ENCODE data around the gene GABRB1. TPM values are rescaled to one million over a fixed set of nuclear protein-coding genes. Genes with fewer than 3 reads are reported as not detected.

GABRB1 gene
- polyA plus RNA-seq, 2 donors, result not detected

- no peaks in the 10 kb centered on the region for H3K9me3 ChIP-seq (ENCODE audit: control insufficient read depth in 2 of 2, insufficient read depth in 1 of 2, low read depth in 1 of 2, low read length in 1 of 2)
- no peaks in the 10 kb centered on the region for H3K4me1 ChIP-seq (ENCODE audit: control insufficient read depth in 2 of 2, insufficient read depth in 2 of 2, low read length in 1 of 2)
- no peak overlapping the region for H3K27ac ChIP-seq (ENCODE audit: low read depth in 2 of 2, low read length in 1 of 2)
- no peaks in the 10 kb centered on the region for H3K27me3 ChIP-seq (ENCODE audit: control insufficient read depth in 1 of 2, insufficient read depth in 2 of 2, low read length in 2 of 2)
- H3K36me3 ChIP-seq (ENCODE audit: control insufficient read depth in 2 of 2, insufficient read depth in 2 of 2, low read length in 1 of 2), result no peaks in the 10 kb centered on the region
- 81% methylated on average over 1 of the region's 1 CpG for WGBS, 2 donors
- H3K4me3 ChIP-seq (ENCODE audit: low read depth in 1 of 2, low read length in 2 of 2), result no peak overlapping the region
Measured at GRCh38 chr4:47095884-47096283, 64.5 kb downstream of the GABRB1 start.

DNA sequence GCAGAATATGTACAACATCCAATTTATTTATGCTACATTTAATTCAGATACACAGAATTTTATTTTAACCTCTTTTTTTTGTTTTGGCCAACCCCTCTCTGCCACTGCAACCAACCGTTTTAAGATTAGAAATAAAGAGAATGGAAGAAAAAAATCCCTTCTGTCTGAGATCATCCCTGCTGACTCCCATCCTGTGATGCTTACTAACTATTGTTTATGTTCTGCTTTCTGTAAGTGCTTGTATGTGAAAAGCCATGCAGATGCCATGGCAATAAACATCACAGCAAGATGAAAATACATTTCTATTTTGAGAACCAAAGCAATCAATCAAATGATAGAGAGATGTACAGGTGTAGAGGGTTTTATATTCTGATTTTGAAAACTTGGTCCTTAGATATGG, 70.1 kb downstream of the GABRB1 start:
- no peaks in the 10 kb centered on the region for H3K27me3 ChIP-seq (ENCODE audit: control insufficient read depth in 1 of 2, insufficient read depth in 2 of 2, low read length in 2 of 2)
- H3K9me3 ChIP-seq (ENCODE audit: control insufficient read depth in 2 of 2, insufficient read depth in 1 of 2, low read depth in 1 of 2, low read length in 1 of 2), result no peaks in the 10 kb centered on the region
- H3K27ac ChIP-seq (ENCODE audit: low read depth in 2 of 2, low read length in 1 of 2), result no peak overlapping the region
- 37 to 50% methylated on average over 1 of the region's 1 CpG for WGBS, 2 donors
- H3K4me1 ChIP-seq (ENCODE audit: control insufficient read depth in 2 of 2, insufficient read depth in 2 of 2, low read length in 1 of 2), result no peaks in the 10 kb centered on the region
- H3K4me3 ChIP-seq (ENCODE audit: low read depth in 1 of 2, low read length in 2 of 2), result no peak overlapping the region
- H3K36me3 ChIP-seq (ENCODE audit: control insufficient read depth in 2 of 2, insufficient read depth in 2 of 2, low read length in 1 of 2), result no peaks in the 10 kb centered on the region

GRCh38 chr4:47104986-47105385, 73.6 kb downstream of the GABRB1 start:
- H3K9me3 ChIP-seq (ENCODE audit: control insufficient read depth in 2 of 2, insufficient read depth in 1 of 2, low read depth in 1 of 2, low read length in 1 of 2), result no peaks in the 10 kb centered on the region
- WGBS, 2 donors, result 62 to 81% methylated on average over 1 of the region's 1 CpG
- no peak overlapping the region for H3K4me3 ChIP-seq (ENCODE audit: low read depth in 1 of 2, low read length in 2 of 2)

DNA sequence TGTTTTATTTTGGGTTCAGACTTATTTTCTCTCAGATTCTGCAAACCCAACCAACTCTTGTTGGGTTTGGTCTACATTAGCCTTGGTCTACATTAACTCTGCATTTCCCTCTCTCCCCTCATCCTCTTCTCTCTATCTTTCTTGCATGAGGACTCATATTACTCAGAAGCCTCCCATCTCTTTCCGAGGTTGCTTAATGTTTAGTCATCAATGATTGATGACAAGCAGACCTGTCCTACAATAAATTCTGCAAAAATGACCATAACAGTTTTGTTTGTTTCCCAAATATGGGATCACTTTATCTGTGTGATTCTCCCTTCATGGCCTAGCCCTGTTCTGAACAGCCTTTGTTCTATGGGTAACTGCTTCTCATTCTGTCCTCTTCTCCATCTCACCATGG, 75.2 kb downstream of the GABRB1 start:
- Histone ChIP-seq H3K27ac (ENCODE audit: low read depth in 2 of 2, low read length in 1 of 2) (no peak overlapping the region), H3K36me3 (ENCODE audit: control insufficient read depth in 2 of 2, insufficient read depth in 2 of 2, low read length in 1 of 2) (no peaks in the 10 kb centered on the region), H3K4me3 (ENCODE audit: low read depth in 1 of 2, low read length in 2 of 2) (no peak overlapping the region), H3K9me3 (ENCODE audit: control insufficient read depth in 2 of 2, insufficient read depth in 1 of 2, low read depth in 1 of 2, low read length in 1 of 2) (no peaks in the 10 kb centered on the region), H3K4me1 (ENCODE audit: control insufficient read depth in 2 of 2, insufficient read depth in 2 of 2, low read length in 1 of 2) (no peaks in the 10 kb centered on the region), H3K27me3 (ENCODE audit: control insufficient read depth in 1 of 2, insufficient read depth in 2 of 2, low read length in 2 of 2) (no peaks in the 10 kb centered on the region)
- 56 to 72% methylated on average over 1 of the region's 1 CpG for WGBS, 2 donors

More at GRCh38 chr4:47104986-47105385, 73.6 kb downstream of the GABRB1 start:
- Histone ChIP-seq H3K36me3 (ENCODE audit: control insufficient read depth in 2 of 2, insufficient read depth in 2 of 2, low read length in 1 of 2) (no peaks in the 10 kb centered on the region), H3K4me1 (ENCODE audit: control insufficient read depth in 2 of 2, insufficient read depth in 2 of 2, low read length in 1 of 2) (no peaks in the 10 kb centered on the region), H3K27me3 (ENCODE audit: control insufficient read depth in 1 of 2, insufficient read depth in 2 of 2, low read length in 2 of 2) (no peaks in the 10 kb centered on the region), H3K27ac (ENCODE audit: low read depth in 2 of 2, low read length in 1 of 2) (no peak overlapping the region)

DNA sequence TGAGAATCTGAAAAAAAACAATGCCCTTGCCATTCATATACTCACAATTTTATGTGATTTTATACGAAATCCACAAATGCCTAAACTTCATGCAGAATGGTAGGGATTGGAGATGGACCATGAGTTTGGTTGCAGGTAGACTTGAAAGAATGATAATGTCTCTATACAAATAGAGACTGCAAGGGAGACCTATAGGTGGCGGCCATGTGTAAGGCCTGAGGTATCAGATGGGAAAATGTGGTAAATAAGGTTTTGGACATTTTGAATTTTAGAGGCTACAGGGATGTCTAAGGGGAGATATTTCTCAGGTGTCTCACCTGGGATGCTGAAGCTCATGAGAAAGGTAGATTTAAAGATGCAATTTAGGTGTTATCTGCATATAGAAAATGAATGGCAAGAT, 78.0 kb downstream of the GABRB1 start:
- H3K27ac ChIP-seq (ENCODE audit: low read depth in 2 of 2, low read length in 1 of 2), result no peak overlapping the region
- H3K4me1 ChIP-seq (ENCODE audit: control insufficient read depth in 2 of 2, insufficient read depth in 2 of 2, low read length in 1 of 2), result no peaks in the 10 kb centered on the region
- no peaks in the 10 kb centered on the region for H3K36me3 ChIP-seq (ENCODE audit: control insufficient read depth in 2 of 2, insufficient read depth in 2 of 2, low read length in 1 of 2)
- no peaks in the 10 kb centered on the region for H3K9me3 ChIP-seq (ENCODE audit: control insufficient read depth in 2 of 2, insufficient read depth in 1 of 2, low read depth in 1 of 2, low read length in 1 of 2)
- WGBS, 2 donors, result 78 to 81% methylated on average over 2 of the region's 2 CpGs
- H3K27me3 ChIP-seq (ENCODE audit: control insufficient read depth in 1 of 2, insufficient read depth in 2 of 2, low read length in 2 of 2), result no peaks in the 10 kb centered on the region
- no peak overlapping the region for H3K4me3 ChIP-seq (ENCODE audit: low read depth in 1 of 2, low read length in 2 of 2)

DNA sequence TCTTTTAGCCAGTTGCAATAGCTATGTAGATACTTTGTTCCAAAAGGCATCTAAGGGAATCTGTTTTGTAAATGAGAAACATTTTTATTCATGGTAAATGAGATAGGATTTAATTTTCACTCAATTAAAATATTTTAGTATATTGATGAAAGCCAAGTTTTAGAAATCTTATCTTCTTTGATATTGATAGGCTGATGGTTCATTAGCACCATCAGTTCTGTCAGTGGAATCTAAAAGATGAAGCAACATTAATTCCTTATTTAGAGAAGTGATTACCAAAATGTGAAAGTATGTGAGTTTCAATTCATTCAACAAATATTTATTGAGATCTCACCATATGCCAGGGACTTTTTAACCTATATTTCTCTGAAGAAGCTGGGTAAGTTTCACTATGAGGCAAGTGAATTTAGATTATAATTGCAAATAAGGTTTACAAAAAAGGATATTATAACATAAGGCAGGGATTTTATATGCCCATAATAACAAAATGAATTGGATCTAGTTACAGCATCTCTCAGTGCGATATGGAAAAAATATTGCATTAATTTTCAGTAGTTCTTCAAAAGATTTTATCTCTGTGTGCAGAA, 79.3 kb downstream of the GABRB1 start:
- no peak overlapping the region for H3K27ac ChIP-seq (ENCODE audit: low read depth in 2 of 2, low read length in 1 of 2)
- no peaks in the 10 kb centered on the region for H3K36me3 ChIP-seq (ENCODE audit: control insufficient read depth in 2 of 2, insufficient read depth in 2 of 2, low read length in 1 of 2)
- WGBS, 2 donors, result 90 to 95% methylated on average over 1 of the region's 1 CpG
- H3K4me3 ChIP-seq (ENCODE audit: low read depth in 1 of 2, low read length in 2 of 2), result no peak overlapping the region
- no peaks in the 10 kb centered on the region for H3K27me3 ChIP-seq (ENCODE audit: control insufficient read depth in 1 of 2, insufficient read depth in 2 of 2, low read length in 2 of 2)
- no peaks in the 10 kb centered on the region for H3K4me1 ChIP-seq (ENCODE audit: control insufficient read depth in 2 of 2, insufficient read depth in 2 of 2, low read length in 1 of 2)
- no peaks in the 10 kb centered on the region for H3K9me3 ChIP-seq (ENCODE audit: control insufficient read depth in 2 of 2, insufficient read depth in 1 of 2, low read depth in 1 of 2, low read length in 1 of 2)

DNA sequence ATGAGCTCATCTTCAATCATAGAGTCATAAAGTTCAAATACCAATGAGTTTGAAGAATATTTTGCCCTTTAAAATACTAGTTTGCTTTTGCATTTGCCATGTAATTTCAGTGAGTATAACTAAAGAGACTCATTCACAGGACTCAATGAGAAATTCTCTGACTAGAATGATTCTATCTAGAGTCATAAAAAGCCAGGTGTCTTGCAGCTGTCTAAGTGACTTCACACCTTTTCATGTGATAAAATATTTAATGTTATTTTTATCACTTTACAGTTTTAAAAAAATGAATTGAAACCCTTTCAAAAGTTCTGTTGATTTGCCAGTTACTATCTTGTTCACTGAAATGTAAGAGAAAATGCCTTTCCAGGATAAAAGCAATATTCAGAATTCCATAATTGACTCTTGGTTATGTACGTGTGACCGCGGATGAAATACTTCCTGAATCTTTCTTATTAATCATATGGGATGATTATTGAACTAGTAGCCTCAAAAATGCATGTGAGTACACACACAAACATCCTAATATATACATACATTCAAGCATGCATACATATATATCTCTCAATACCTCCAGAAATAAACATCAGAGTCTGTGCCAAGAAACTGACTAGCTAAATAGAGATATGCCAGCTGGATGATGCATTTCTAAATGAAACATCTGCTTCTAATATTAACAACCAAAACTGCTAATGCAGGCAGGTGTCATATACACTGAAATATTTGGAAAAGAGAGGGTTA, 87.0 kb downstream of the GABRB1 start:
- no peak overlapping the region for H3K27ac ChIP-seq (ENCODE audit: low read depth in 2 of 2, low read length in 1 of 2)
- H3K9me3 ChIP-seq (ENCODE audit: control insufficient read depth in 2 of 2, insufficient read depth in 1 of 2, low read depth in 1 of 2, low read length in 1 of 2), result no peaks in the 10 kb centered on the region
- no peaks in the 10 kb centered on the region for H3K36me3 ChIP-seq (ENCODE audit: control insufficient read depth in 2 of 2, insufficient read depth in 2 of 2, low read length in 1 of 2)
- WGBS, 2 donors, result 66 to 67% methylated on average over 3 of the region's 3 CpGs
- H3K4me1 ChIP-seq (ENCODE audit: control insufficient read depth in 2 of 2, insufficient read depth in 2 of 2, low read length in 1 of 2), result no peaks in the 10 kb centered on the region
- no peak overlapping the region for H3K4me3 ChIP-seq (ENCODE audit: low read depth in 1 of 2, low read length in 2 of 2)
- no peaks in the 10 kb centered on the region for H3K27me3 ChIP-seq (ENCODE audit: control insufficient read depth in 1 of 2, insufficient read depth in 2 of 2, low read length in 2 of 2)

DNA sequence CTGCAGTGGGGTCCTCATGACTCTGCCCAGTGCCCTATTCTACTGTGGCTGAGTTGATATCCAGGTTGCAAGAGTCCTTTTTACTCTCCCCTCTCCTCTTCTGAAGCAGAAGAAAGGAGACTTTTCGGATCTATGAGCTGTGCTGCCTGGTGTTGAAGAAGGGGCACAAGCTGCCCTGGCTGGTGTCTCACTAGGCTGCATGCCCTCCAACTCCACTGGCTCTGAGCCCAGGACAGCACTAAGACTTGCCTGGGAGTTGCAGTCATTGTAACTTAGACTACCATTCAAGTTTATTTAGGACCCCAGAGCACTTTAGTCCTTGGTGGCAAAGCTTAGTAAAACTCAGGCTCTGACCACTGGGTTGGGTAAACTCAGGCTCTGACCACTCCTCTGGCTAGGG, 89.4 kb downstream of the GABRB1 start:
- WGBS, 2 donors, result 50 to 89% methylated on average over 1 of the region's 1 CpG
- Histone ChIP-seq H3K4me3 (ENCODE audit: low read depth in 1 of 2, low read length in 2 of 2) (no peak overlapping the region), H3K9me3 (ENCODE audit: control insufficient read depth in 2 of 2, insufficient read depth in 1 of 2, low read depth in 1 of 2, low read length in 1 of 2) (no peaks in the 10 kb centered on the region), H3K27ac (ENCODE audit: low read depth in 2 of 2, low read length in 1 of 2) (no peak overlapping the region), H3K36me3 (ENCODE audit: control insufficient read depth in 2 of 2, insufficient read depth in 2 of 2, low read length in 1 of 2) (no peaks in the 10 kb centered on the region), H3K27me3 (ENCODE audit: control insufficient read depth in 1 of 2, insufficient read depth in 2 of 2, low read length in 2 of 2) (no peaks in the 10 kb centered on the region), H3K4me1 (ENCODE audit: control insufficient read depth in 2 of 2, insufficient read depth in 2 of 2, low read length in 1 of 2) (no peaks in the 10 kb centered on the region)

DNA sequence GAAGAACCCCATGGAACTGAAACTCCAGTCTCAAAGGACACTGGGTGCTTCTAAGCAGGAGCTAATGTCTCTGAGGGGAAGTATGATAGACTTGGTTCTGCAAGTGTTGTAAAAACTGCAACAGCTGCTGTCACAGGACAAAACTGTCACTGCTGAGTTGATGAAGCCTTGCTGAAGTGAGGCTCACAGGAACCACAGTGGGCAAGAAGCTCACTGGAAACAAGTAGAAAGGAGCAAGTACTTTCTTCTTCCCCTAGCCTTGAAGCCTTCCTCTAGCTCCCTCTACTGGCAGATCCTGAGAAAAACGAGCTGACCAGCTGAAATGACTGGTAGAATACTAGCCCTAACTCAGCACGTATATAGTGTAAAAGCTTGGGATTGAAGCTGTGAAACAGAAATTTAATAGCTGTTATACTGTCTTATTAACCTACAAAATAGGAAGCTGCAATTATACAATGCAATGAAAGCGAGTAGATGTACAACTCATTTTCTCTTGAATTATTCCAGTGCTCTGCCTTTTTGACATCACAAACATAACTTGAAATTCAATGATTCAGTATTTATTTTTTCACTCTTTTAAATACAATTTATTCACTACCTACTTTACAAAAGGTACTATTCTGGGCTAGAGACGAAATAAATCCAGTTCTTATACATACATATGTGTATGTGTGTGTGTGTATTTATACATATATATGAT, 91.4 kb downstream of the GABRB1 start:
- H3K36me3 ChIP-seq (ENCODE audit: control insufficient read depth in 2 of 2, insufficient read depth in 2 of 2, low read length in 1 of 2), result no peaks in the 10 kb centered on the region
- H3K27me3 ChIP-seq (ENCODE audit: control insufficient read depth in 1 of 2, insufficient read depth in 2 of 2, low read length in 2 of 2), result no peaks in the 10 kb centered on the region
- H3K9me3 ChIP-seq (ENCODE audit: control insufficient read depth in 2 of 2, insufficient read depth in 1 of 2, low read depth in 1 of 2, low read length in 1 of 2), result no peaks in the 10 kb centered on the region
- no peak overlapping the region for H3K27ac ChIP-seq (ENCODE audit: low read depth in 2 of 2, low read length in 1 of 2)
- no peaks in the 10 kb centered on the region for H3K4me1 ChIP-seq (ENCODE audit: control insufficient read depth in 2 of 2, insufficient read depth in 2 of 2, low read length in 1 of 2)
- WGBS, 2 donors, result 4 to 8% methylated on average over 4 of the region's 4 CpGs
- H3K4me3 ChIP-seq (ENCODE audit: low read depth in 1 of 2, low read length in 2 of 2), result no peak overlapping the region

Measured in esophagus (tissue), 2 donors.